HG02840 (cell line): ENCODE measurements around the gene LRRN4CL.
A peak's percentile ranks its signal among the peaks of the same experiment; 100 is the strongest.
"Not testable (repeated sequence)": the region's sequence is repeated elsewhere in the genome, so short reads cannot be mapped to it uniquely, and the experiment has no call there.

Source experiments
- ATAC-seq: cut with Tn5 transposase; IDR thresholded peaks from one replicate; pipeline ENCODE4 v1.9.1; 2021; ENCODE audit warnings: mild to moderate bottlenecking, moderate library complexity, moderate number of reproducible peaks; ENCODE audit not compliant: unreplicated experiment, low FRiP score

Gene LRRN4CL

DNA sequence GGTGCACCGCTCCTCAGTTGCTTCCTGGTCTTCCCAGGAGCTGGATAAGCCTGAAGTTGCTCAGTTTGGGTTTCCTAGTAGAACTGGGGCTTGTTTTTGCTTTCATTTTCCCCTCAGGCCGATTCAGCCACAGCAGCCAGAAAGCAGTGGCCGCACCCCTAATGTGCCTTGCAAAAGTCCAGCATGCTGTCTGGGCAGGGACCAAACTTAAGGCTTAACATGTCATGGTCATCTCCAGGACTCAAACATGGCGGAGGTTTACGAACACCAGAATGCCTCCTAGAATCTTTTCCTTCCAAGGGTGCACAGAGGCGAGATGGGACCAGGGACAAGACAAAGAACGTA is 20.6 kb upstream of the LRRN4CL start:
- ATAC-seq: no peak

DNA sequence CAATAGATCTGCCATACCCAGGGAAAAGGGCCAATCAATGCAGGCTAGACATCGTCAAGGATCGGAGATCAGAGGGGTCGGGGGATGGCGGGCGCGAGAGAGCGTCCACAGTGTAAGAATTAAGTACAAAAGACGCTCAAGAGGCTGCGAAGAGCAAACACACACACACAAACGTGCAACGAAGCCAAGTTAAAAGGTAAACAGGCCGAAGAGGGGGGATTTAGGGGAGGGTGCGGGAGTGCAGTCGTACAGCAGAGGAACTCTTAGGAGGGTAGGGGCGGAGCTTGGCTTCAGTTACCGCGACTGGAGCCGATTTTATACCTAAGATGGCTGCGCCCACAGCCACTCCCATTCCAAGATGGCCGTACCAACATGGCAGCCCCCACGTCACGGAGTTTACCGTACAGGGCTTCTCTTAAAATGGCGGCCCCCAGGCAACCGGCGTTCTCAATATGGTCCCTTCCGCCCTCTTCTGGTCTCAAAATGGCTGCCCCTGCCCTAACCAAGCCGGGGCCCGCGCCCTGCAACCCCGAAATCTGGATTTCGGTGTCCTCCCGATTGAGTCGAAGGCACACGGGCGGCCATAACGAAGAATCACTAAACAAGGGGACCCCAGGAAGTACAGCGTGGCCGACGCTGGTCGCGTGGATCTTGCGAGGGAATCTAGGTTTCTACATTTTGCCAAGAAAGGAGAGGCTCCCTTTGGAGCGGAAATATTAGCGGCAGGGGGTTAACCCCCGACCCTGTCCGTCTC is 20.1 kb upstream of the LRRN4CL start:
- ATAC-seq: peak; percentile 56

DNA sequence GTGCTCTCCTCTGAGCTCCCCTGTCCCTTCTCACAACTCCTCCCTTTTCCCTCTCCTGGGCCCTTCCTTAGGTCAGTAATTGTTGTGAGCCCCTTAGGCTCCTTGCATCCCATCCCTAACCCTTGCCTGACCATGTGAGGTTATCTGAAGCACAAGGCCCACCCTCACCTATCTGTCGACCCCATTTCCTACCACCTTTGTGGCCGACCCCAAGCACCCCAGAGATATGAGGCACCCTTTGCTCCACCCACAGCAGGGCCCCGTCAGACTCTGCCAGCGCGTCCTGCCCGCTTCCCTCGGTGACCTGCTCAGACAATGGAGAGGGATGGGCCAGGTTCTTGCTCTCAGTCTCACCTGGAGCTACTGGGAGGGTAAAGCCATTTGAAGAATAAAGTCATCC is 19.5 kb upstream of the LRRN4CL start:
- ATAC-seq: no peak

DNA sequence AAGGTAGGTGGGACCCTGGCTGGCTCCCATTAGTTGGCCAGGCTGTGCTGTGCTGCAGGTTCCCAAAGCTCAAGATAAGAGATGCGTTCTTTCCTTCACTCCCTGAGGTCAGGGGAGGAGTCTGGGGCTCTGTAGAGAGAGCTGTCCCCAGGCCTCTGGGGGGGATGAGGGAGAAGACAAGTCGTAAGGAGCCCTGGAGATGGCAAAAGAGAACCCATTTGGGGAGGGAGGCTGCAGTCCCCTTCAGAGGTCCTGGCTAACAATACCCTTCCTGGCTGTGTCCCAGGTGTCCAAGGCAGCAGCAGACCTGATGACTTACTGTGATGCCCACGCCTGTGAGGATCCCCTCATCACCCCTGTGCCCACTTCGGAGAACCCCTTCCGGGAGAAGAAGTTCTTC is 19.1 kb upstream of the LRRN4CL start:
- no peak for ATAC-seq

DNA sequence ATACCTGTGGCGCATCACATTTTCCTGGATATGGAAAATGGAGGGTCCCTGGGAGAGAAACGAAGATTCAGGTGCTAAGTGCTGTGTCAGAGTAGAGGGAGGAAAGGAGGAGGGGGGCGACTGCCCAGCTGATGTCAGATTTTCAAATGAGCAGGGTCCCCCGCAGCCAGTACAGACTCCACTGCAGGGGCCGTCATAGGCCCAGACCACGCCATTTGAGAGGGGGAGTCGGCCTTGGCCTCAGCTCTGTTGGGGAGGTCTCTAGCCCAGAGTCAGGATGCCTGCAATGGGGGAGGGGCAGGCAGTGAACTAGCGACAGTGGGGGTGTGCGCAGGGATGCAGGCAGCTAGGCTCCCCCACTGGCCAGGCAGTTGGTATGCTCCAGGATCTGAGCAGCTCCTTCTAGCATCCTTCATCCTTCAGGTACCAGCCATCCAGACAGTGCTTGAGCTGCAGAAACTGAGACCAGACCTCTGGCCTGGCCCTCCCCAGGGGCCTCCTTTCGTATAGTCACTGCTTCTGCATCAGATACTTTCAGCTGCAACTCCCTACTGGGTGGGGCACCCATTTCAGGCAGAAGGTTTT is 18.0 kb upstream of the LRRN4CL start, which contains the start of the genes BSCL2 and GNG3:
TSS of gene BSCL2 (minus strand) at position 148 of the 585 bp plus-strand sequence. CDS start 229 bp downstream, outside the sequence.
TSS of gene GNG3 (plus strand) at position 400 of the 585 bp plus-strand sequence. CDS start 620 bp downstream, outside the sequence.
- ATAC-seq: no peak

DNA sequence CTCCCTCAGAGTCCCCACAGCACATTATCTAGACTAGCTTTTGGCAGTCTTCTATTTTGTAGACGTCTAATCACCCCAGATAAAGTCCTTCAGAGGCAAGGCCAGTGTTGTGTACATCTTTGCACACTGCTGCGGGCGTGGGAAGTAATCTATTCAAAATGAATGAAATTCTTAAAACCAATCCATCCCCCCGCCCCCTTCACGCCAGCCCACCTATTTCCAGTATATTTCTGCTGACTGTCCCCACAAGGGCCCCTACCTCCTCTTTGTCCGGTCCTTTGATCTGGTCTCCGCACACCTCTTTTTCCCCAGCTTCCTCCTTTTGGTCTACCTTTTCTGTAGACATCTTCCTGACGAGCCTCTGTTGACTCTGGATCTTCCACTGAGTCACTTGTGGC is 17.5 kb upstream of the LRRN4CL start:
- no peak for ATAC-seq

DNA sequence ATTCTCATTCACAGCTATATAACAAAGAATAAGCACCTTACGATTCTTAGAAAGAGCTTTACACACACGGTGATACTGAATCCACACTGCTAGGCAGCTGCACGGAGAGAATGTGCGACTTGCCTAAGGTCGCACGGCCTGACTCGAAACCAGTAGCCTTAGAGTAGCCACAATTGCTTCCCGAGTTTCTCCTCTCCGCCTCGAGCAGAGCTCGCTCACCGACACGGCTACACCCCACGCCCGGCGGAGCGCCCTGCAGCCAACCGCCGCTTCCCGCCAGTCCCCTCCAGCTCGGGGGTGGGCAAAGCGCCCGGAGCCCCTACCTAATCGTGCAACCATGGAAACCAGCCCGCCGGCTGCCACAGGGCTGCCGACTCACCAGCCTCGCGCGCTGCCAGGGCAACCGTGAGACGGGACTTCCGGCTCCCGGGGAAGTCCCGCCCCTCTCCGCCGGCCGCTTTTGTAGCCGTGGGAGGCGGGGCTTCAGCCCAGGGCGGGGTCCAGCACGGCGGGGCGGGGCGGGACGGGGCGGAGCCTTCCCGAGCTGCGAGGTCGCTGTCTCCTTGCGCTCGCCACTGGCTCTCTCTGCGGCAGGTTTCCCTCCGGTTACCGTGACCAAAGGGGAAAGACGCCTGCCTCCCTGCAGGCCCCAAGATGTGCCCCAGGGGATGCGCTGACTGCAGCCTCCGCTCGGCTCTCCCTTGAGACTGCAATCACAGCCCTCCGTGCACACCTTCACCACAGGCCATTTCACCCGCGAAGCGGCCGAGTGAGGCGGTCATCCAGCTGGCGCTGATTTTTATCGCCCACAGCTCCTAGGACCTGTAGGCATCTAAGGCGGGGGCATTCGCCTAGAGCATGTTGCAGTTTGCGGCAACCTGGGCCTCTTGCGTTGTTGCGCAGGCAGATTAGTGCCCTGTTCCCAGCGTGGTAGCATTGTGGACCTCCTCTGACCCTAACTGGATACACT is 16.8 kb upstream of the LRRN4CL start:
- no peak for ATAC-seq

DNA sequence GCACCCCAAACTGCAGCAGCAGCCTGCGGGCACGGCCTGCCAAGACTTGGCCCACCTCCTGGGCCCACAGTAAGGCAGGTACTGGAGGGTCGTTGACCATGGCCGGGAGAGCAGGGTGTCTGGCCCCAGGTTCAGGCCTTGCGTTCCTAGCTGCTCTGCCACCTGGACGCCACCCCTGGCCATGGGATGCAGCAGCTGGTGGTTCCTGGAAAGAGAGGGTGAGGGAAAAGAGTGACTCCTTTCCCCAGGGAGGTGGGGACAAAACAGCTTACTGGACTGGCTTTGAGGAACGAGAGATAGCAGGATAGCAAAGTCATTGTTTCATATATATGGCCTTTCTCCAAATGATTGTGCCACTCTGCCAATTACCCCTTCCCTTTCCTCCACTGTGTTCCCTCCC is 16.1 kb upstream of the LRRN4CL start:
- ATAC-seq: no peak

DNA sequence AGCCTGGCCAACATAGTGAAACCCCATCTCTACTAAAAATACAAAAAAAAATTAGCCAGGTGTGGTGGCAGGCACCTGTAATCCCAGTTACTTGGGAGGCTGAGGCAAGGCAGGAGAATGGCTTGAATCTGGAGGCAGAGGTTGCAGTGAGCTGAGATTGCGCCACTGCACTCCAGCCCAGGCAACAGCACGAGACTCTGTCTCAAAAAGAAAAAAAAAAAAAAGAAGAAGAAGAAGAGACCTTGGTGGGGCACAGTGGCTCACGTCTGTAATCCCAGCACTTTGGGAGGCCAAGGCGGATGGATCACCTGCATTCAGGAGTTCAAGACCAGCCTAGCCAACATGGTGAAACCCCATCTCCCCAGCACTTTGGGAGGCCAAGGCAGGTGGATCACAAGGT is 14.6 kb upstream of the LRRN4CL start:
- not testable (repeated sequence) for ATAC-seq

DNA sequence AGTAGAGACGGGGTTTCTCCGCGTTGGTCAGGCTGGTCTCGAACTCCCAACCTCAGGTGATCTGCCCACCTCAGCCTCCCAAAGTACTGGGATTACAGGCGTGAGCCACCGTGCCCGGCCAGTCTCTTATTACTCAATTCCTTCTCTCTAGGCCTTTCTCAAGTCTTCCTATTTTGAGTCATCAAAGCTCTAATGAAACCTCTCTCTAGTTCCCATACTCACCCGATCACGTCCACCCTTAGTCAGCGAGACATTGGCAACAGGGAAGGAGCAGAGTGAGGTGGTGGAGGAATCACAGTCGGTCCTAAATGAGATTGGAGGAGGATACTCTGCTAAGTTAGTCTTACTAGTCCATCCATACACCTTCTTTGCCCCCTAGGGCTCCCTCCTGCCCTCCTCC is 12.9 kb upstream of the LRRN4CL start:
- no peak for ATAC-seq

DNA sequence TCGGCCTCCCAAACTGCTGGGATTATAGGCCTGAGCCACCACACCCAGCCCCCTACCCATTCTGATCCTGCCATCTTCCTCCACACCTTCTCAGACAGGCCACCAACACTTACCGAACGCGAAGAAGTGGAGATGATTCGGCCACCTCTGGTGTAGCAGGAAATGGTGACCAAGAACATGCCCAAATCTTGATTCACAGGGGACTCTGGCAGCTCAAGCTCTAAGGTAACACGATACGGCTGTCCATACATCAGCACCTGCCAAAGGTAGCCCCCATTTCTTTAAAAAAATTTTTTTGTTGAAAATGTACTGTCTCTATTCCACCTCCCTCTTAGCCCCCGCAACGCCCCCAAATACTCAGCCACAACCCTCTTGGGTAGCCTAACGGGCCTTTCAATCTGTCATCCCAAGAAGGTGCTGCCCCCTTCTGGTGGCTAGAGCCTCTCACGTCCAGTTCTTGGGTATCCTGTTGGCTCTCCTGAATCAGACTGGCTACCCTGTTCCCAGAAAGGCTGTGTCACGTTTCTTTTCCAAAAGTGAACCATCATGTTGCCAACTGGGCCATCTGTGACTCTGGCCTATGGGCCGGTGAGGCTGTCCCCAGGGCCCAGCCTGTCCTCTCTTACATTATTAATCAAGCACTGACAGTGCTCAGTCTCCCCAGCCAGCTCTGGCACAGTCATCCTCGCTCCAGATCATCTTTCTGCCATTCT is 5.3 kb upstream of the LRRN4CL start:
- no peak for ATAC-seq

DNA sequence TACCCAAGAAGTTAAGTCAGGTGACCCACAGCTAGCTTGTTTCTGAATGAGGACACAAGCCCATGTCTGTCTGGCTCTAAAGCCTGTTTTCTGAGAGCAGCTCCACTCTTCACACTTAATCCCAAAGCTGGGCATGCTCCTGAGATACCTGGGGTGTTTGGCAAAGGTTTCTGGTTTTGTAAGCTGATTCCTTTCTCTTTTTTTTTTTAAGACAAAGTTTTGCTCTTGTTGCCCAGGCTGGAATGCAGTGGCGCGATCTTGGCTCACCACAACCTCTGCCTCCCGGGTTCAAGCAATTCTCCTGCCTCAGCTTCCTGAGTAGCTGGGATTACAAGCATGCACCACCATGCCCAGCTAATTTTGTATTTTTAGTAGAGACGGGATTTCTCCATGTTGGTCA is 4.3 kb upstream of the LRRN4CL start:
- ATAC-seq: not testable (repeated sequence)

DNA sequence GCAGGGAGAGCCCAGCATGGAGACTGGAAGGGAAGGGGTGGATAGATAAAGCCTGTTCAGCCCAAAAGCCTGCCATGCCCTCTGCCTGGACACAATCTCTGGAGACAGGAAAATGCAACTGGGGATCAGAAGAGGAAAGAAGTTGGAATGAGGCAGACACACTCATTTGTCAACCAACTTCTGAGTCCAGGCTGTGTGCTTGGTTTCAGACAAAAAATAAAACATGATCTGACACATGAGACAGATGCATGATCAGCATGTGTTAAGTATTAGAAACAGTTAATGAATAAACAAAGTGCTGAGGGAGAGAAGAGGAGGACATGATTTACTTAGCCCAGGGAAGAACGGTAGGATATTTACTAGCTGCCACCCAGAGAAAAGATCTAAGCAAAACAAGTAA is 839 bp downstream of the LRRN4CL start:
- ATAC-seq: no peak

DNA sequence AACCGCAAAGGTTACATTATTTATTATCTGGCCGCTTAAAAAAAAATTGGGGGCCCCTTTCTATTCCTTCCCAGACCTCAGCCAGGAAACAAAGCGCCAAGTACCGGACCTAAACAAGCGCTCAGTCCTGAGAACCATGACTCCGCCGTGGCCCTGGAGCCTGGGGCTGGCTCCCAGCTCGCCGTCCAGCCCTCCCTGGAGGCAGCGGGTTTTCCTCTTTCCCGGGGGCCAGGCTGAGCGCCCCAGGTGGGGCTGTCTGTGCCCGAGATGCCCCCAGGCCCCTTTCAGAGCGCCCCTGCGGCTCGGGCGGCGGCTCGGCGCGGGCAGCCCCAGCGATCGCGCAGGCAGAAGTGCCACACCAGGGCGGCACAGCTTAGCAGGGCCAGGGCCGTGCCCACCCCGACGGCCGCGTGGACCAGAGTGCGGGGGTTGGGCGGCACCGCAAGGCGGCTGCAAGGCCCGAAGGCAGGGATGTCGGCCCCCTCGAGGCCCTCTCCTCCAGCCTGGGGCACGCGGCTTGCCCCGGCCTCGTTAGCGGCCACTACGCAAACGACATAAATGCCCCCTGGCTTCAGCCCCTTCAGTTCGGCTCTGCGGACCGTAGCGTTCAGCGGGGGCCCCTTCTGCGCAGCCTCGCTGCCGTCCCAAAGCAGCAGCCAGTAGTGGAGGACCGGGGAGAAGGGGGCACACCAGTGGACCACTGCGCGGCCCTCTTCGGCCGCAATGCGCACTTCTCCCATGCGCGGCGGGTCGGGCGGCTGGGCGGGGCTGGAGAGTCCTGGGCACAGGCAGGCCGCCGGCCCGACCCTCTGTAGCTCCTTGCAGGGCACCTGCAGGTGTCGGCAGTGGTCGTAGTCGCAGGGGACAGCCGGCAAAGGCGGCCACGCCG is 1.6 kb downstream of the LRRN4CL start:
- no peak for ATAC-seq

DNA sequence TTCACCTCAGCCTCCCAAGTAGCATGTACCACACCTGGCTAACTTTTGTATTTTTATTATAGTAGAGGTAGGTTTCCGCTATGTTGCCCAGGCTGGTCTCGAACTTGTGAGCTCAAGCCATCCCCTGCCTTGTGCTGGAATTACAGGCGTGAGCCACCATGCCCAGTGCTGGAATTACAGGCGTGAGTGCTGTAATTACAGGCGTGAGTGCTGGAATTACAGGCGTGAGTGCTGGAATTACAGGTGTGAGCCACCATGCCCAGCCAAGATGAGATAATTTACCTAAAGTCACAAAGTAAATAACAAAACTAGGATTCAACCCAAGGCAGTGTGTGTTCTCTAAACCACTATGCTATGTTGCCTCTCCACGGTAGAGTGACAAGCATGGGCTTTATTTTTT is 6.8 kb downstream of the LRRN4CL start:
- no peak for ATAC-seq

DNA sequence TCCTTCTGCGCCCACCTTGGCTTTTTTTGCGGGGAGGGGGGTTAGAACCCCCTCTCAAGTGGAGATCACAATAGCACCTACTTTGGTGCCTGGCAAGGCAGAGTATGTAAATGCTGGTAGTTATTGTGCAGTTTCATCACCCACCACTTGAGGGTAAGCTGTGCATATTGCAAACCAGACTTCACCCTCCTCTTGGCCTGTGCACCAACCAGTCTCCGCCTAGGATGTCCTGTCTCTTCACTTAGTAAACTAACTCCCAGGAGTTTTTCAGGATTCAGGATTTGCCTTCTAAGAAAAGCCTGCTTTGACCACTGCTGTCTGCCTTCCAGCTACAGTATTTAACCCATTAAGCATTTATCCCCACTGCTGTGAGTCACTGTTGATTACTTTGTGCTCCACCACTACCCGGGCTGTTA is 8.5 kb downstream of the LRRN4CL start:
- no peak for ATAC-seq

DNA sequence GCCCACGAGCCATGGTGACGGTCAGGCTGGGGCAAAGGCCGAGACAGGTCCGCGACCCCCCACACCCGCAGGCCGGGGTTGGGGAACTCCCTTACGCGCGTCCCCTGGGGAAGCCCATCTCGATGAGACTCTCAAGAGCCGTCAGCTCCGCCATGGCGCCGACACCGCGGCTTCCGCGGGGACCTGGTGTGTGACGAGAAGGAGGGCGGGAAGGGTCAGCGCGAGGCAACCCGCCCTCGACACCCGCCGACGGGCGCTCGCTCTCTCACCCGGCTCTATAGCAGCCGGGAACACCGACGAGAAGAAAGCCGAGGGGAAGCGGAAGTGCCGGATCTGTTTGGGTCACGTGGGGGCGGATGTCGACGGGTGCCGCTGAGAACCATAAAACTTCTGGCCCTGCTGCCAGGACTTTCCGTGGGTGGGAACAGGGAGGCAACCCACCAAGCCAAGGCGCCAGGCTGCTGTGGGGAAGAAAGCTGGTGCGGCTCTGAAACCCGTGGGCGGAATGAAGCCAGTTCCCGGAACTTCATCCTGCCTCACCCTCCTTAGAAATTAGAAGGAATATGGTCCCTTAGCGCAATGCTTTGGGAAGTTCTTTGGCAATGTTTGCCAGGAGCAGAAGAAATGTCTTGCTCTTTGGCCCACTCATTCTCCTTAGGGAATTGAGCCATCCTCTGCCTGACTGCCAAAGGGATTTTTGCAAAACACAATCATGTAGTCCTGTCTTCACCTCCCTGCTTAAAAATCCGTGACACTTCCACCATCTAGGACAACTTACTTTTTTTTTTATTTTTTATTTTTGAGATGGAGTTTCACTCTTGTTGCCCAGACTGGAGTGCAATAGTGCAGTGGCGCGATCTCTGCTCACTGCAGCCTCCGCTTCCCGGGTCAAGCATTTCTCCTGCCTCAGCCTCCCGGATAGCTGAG is 10.3 kb downstream of the LRRN4CL start, which contains the start of gene UBXN1:
TSS of gene UBXN1 (minus strand) at position 304 of the 927 bp plus-strand sequence. CDS start at position 154, 150 bp downstream.
- peak; percentile 57 for ATAC-seq

DNA sequence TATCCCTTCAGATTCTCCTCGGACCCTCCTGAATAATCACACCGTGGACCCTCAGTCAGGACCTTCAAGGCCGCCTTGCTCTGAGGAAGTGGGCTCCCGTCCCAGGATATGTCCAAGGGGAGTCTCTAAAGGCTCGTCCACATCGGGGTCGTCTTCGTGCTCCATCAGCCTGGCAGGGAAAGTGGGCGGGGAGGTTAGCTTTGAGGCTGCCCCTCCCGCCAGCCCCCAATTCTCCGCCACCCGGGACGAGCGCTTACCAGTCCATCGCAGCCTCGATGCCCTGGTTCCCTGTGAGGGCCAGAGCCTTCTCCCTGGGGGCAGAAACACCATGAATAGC is 10.9 kb downstream of the LRRN4CL start:
- ATAC-seq: no peak
